GM12892 (cell line): Measurements from ENCODE around the gene ADSL.

Source experiments
- POLR2A ChIP-seq: IDR thresholded peaks from 2 replicates; pipeline ENCODE4 v1.6.1; 2011; ENCODE audit warnings: low read depth, low read length, control low read depth
- POLR2AphosphoS5 ChIP-seq: IDR thresholded peaks from 2 replicates; pipeline ENCODE4 v1.6.1; 2011; ENCODE audit warnings: low read depth, low read length, control low read depth
- TAF1 ChIP-seq: IDR thresholded peaks from 2 replicates; pipeline ENCODE4 v1.6.1; 2011; ENCODE audit warnings: low read depth, mild to moderate bottlenecking, control low read depth, low read length, borderline replicate concordance

DNA sequence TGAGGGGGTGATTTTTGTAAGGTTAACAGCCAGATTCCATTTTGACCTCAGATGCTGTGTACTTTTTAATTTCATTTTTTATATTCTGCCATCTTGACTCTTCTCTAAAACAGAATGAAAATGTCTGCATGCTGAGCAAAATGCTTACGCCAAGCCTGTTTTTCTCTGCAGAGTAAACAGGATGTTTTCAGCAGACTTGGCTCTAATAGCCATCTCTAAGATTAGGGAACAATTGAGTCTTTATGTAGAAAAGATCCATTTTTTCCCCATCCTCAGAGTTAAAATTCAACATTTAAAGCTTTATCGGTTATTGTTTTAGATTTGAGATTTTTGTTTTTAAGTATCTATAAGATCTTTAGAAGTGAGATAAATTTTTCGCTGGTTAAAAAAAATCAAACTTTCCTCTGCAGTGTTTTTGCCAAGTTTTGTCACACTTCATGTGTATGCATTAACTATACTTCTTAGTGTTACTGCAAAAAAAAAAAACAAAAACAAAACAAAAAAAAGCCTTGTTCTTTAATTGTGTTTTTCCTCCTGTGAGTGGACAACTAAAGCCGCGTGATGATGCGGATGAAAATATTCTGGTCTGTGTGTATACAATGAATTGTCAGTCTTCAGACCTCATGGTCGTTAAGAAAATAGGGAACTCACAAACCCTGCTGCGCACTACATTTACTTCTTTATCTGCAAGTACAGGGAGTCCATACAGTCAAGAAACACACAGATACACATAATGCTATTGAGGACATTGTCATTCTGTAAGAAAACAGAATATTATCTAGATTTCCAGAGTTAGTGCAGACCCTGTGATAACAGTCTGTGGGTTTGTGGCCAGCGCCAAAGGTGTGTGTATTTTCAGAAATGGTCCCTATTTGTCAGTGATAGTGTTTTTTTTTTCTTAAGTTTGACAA is 17.5 kb upstream of the ADSL start:
- TF ChIP-seq POLR2A = no peak
- no peak for TF ChIP-seq POLR2AphosphoS5
- TF ChIP-seq TAF1 = no peak
